HG03103 (cell line): Measurements from ENCODE around the gene MACROH2A1.

Experiments
- ATAC-seq: cut with Tn5 transposase; IDR thresholded peaks from one replicate; pipeline ENCODE4 v1.9.1; 2021; ENCODE audit warnings: low read depth; ENCODE audit not compliant: unreplicated experiment

The MACROH2A1 gene

GRCh38 chr5:135335031-135335828, 63.8 kb downstream of the MACROH2A1 start:
- ATAC-seq: no peak

GRCh38 chr5:135333732-135334515, 65.1 kb downstream of the MACROH2A1 start:
- no peak for ATAC-seq

- peak; percentile 49 for ATAC-seq
Measured at GRCh38 chr5:135332519-135333150, 66.4 kb downstream of the MACROH2A1 start.

- no peak for ATAC-seq
Measured at GRCh38 chr5:135331612-135332011, 67.4 kb downstream of the MACROH2A1 start.

GRCh38 chr5:135330798-135331096, 68.3 kb downstream of the MACROH2A1 start:
- ATAC-seq: no peak

GRCh38 chr5:135329913-135330797, 68.9 kb downstream of the MACROH2A1 start:
- no peak for ATAC-seq

GRCh38 chr5:135329066-135329912, 69.7 kb downstream of the MACROH2A1 start:
- ATAC-seq: no peak

- ATAC-seq: no peak
Measured at GRCh38 chr5:135328128-135328687, 70.8 kb downstream of the MACROH2A1 start.

GRCh38 chr5:135327429-135328127, 71.5 kb downstream of the MACROH2A1 start:
- no peak for ATAC-seq

GRCh38 chr5:135326296-135327254, 72.5 kb downstream of the MACROH2A1 start:
- ATAC-seq: no peak

- ATAC-seq: no peak
Measured at GRCh38 chr5:135324897-135325650, 74.0 kb downstream of the MACROH2A1 start.

GRCh38 chr5:135324160-135324559, 74.9 kb downstream of the MACROH2A1 start:
- ATAC-seq: no peak

- no peak for ATAC-seq
Measured at GRCh38 chr5:135323701-135324132, 75.3 kb downstream of the MACROH2A1 start.

- no peak for ATAC-seq
Measured at GRCh38 chr5:135323227-135323626, 75.8 kb downstream of the MACROH2A1 start.

- ATAC-seq: no peak
Measured at GRCh38 chr5:135322744-135323143, 76.3 kb downstream of the MACROH2A1 start.

- ATAC-seq: no peak
Measured at GRCh38 chr5:135322271-135322670, 76.8 kb downstream of the MACROH2A1 start.
